ENCODE data around the gene TRPV3.
"Not testable (repeated sequence)": the region's sequence is repeated elsewhere in the genome, so short reads cannot be mapped to it uniquely, and the experiment has no call there.

TRPV3 gene

DNA sequence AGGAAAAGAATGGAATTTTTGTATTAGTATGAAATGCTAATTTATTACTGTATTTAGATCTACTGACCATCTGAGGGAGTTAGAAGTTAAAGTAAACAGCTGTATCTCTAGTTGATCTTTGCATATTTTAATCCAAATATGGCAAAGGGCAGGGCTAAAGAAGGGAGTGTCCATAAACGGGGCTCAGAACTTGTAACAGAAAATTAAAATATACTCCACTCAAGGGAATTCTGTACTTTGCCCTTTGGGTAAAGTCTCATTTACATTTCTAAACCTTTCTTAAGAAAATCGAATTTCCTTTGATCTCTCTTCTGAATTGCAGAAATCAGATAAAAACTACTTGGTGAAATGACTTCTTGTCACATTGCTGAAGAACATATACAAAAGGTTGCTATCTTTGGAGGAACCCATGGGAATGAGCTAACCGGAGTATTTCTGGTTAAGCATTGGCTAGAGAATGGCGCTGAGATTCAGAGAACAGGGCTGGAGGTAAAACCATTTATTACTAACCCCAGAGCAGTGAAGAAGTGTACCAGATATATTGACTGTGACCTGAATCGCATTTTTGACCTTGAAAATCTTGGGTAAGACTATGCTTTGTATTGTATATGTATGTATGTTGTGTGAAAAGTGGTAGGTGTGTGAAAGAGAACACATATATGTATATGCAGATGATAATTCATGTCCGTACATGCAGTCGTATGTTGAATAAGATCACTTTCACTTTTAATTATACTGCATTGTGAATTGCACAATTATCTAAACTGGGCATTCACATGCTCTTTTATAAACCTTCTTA is 81.6 kb downstream of the TRPV3 start, which contains the start of gene ASPA:
Gene ASPA, plus strand, starts transcription at position 186 of the 799 bp plus-strand sequence. Its CDS starts 163 bp downstream, at position 349.
- in situ Hi-C loops (cut with MboI; ENCODE audit: low sequenced_read_pairs) = no loop called here

DNA sequence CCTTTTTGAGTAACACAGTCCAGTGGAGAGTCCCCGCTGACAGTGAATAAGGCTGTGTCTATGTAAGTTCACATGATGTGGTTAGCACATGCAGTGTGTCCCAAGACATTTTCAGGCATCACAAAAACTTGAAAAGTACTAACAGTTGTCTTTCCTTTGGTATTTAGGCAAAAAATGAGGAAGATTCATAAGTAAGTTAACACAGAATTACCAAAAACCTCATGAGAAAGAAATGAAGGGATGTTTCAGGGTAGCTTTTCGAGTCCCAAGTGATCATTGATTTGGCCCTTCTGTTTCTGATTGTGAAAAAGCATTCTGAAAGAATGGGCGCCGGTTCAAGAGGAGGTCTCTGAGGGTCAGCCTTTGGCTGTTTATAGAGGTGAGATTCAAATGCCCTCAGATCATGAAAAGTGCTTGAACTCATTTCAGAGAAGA is 82.3 kb downstream of the TRPV3 start:
- in situ Hi-C loops (cut with MboI; ENCODE audit: low sequenced_read_pairs) = no loop called here

DNA sequence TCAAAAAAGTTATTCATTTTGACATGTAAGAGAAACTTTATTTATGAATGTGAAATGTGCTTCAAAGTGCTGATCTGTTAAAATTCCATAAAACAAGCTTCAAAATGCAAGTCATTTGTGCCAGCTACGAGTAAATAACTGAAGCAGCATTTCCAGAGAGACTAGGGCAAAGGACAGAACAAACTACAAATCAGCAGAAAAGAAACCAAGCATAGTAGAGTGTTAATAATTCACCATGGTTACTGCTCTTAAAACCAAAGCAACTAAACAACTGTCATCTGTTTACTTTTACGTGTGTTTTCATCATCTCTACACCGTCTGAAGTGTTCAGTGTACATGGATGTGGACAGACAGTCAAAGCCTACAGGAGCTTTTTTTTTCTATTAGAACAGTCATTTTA is 83.4 kb downstream of the TRPV3 start:
- in situ Hi-C loops (cut with MboI; ENCODE audit: low sequenced_read_pairs) = no loop called here

DNA sequence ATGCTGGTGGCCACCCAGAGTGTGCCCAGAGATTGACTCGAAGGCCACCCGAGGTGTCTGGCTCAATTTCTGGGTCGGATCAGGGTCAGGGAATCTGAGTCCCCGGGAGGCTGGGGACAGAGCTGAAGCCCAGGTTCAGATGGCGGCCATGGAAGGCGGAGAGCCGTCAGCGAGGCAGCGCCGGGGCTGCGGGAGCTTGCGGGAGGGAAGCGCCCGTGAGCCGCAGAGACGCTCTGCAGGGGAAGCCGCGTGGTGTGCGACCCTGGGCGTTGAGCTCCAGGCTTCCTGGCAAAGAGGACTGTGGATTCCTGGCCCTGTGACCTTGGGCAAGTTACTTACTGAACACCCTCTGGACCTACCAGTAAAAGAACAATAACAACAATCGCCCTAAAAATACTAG is 85.5 kb downstream of the TRPV3 start:
- in situ Hi-C loops (cut with MboI; ENCODE audit: low sequenced_read_pairs) = no loop called here

DNA sequence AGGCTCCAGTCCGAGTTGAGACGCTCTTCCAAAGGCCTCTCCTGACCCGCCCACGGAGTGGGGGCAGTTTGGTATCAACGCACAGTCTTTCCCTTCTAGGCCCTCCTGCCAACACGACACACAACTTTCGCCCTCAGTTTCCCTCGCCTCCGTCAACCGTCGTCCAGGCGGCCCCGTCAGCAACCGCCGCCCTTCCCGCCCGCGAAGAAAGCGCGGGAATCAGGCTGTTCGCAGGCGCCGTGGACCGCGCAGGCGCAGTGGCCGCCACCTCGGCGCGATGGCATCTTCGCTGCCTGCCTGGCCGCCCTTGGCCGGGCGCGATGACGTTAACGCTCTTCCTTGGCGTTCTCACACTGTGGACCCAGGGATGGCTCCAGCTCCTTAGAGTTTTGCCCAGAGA is 86.0 kb downstream of the TRPV3 start, which contains the start of gene SPATA22:
Gene SPATA22, minus strand, starts transcription at position 221 of the 400 bp plus-strand sequence. CDS start 2,494 bp downstream, outside the sequence.
- in situ Hi-C loops (cut with MboI; ENCODE audit: low sequenced_read_pairs) = no loop called here

DNA sequence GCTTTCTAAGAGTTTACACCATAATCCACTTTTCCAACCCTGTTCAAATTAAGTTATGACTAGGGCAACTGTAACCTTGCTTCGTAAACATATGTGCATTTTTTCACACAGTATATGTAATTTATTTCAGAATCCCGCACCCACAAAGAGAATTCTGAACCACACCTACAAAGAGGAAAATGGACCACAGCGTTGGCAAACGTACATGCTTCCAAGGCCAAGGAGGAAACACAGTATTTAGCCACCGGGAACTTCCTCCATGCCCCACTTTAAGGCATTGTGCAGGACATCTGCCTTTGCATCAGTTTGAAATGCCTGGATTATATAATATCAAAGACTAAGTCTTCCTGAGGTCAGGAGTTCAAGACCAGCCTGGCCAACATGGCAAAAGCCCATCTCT is 88.1 kb downstream of the TRPV3 start:
- in situ Hi-C loops (cut with MboI; ENCODE audit: low sequenced_read_pairs) = no loop called here

DNA sequence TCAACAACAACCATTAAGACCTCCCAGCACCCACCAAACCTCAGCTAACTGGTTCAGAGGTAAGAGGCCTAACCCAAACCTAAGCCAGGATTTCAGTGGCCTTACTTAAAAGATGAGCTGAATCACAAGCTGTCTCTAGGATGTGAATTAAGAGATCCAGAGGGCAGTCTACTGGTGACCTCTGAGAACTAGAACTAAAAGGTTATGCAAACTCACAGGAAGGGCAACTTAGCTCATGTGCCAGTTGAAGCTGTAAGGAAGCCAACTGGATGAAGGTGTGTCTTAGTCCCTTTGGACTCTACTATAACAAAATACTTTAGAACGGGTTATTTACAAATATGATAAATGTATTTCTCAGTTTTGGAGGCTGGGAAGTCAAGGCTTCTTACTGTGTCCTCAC is 91.3 kb downstream of the TRPV3 start:
- in situ Hi-C loops (cut with MboI; ENCODE audit: low sequenced_read_pairs) = not testable (repeated sequence)

Data from HL-60/S4 (cell line).